Jurkat, Clone E6-1 (cell line): ENCODE data around the gene ADA.
"Not testable (repeated sequence)": the region's sequence is repeated elsewhere in the genome, so short reads cannot be mapped to it uniquely, and the experiment has no call there.

ENCODE experiments used
- DNase-seq: peaks from one replicate; pipeline ENCODE4 v3.0.0-alpha.2; 2011; ENCODE audit warnings: low read depth, low spot score
- H3K4me3 ChIP-seq: 2 replicates; pipeline ENCODE4 v1.5.1; 2011; ENCODE audit warnings: mild to moderate bottlenecking, low read length, control low read depth, moderate library complexity

The ADA gene

DNA sequence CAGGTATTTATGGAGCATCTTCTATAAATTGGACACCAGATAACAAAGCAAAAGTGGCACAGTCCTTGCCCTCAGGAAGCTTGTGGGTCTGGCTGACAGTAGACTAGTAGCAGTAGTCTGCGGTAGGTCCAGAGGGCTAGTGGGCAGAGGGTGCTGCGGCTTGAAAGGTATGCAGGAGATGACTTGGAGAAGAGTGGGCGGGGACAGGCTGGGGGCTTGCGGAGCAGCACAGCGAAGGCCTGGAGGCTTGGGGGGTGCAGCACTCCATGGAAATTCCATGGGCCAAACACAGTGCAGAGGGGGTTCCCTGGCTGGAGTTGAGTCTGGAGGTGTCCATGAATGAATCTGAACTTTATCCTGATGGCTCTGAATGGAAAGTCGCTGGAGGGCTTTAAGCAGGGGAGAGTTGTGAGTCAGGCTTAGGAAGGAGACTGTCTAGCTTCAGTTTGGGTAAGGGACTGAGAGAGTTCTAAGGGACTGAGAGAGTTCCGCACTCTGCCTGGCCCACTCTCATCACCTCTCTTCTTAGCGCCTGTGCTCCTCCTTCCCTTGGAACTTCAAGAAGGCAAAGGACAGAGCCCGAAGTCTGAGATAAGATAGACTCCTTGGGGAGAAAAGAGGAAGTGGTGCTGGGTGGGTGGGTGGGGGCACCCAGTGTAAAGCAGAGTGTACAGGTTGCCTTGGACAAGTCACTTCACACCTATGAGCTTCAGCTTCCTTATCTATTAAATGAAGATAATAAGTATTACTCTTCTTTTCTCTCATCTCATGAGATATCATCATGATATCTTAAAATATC is 60.3 kb downstream of the ADA start:
- DNase-seq = no peak
- no peak overlapping the region for H3K4me3 ChIP-seq

DNA sequence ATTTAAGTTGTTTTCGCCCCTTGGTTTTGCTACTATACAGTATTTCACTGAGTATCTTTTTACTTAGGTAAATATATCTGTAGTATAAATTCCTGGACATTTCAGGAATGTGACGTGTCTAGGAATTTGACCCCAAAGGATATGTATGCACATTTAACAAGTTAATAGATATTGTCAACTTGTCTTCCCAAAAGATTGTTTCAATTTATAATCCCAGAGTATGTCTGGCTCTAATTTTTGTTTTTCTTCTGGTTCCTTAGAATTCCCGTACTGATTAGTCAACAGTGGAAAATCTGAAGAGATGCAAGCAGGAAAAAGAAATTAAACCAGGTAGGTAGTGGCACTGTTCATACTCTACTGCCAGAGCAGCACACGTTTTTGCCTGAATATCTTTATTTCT is 62.0 kb downstream of the ADA start:
- no peak overlapping the region for H3K4me3 ChIP-seq
- no peak for DNase-seq

DNA sequence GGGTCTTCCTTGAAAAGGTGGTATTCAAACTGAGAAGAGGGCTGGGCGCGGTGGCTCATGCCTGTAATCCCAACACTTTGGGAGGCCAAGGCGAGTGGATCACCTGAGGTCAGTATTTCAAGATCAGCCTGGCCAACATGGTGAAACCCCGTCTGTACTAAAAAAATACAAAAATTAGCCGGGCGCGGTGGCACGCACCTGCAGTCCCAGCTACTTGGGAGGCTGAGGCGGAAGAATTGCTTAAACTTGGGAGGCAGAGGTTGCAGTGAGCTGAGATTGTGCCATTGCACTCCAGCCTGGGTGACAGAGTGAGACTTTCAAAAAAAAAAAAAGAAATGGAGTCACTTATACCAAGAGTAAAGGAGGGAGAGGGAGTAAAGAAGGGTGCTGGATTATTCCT is 63.2 kb downstream of the ADA start:
- DNase-seq, H3K4me3 ChIP-seq: not testable (repeated sequence)

DNA sequence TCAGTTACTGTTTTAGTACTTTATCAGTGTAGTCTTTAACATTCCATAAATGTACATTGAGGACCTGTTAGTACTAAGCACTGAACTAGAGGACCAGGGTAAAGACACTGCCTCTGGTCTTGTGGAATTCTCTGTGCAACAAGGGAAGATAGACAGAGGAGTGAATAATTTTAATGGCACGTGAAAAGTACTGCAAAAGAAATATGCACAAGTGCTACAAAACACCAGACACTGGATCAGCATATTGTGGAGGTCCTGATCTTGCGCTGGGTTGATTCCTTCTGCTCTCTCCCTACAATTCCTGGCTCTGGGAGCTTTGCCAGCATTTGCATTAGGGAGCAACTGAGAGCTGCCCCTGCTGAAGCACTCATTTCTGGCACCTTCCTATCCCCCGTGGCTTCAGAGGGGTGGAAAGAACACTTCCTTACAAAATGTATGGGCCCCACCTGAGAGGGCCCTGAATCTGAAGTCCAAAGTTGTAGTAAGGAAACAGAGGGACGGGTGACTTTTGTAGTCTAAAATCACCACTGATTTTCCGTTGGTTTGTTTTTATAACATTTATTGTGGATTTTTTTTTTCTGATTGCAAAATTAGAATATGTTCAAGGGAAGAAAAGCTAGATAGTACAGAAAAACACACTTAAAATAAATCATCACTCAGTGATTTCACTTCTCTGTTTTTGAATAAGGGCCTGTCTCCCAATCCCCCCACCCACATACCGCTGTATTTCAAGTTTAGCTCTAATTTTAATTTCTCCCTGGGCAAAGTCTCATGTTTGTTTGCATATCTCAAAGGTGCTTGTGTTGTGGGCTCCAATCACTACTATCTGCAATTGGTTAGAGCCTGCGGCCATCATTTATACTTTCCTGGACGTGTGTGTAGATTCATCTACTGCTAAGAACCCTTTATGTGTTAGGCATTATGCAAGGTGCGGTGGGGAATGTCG is 64.2 kb downstream of the ADA start:
- no peak overlapping the region for H3K4me3 ChIP-seq
- no peak for DNase-seq

DNA sequence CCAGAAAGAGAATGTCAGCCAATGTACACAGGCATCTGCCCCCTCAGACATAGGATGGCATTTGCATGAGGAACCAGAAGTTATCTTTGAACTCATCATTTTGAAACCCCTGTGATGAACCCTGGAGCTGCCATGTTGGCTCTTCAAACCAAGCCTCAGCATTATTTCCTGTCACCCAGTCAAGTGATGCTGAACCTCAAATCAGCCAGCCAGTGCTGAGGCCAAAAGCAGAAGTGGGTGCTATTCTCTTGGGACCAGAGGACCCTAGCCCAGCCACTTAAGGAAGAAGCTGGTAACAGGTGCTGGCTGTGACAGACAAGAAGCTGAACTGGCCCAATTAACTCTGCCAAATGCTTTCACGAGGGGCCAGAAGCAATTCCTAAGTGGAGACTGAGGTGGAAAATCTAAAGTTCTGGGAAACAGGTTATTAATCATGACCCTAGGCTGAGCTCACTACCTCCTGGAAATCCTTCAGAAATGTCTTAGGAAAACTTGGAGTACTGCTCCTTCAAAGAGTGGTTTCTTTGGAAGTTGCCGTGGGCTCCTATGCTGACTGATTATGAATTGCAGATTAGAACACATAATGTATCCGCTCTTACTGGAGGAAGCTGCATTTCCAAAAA is 65.1 kb downstream of the ADA start:
- no peak overlapping the region for H3K4me3 ChIP-seq
- DNase-seq = no peak

DNA sequence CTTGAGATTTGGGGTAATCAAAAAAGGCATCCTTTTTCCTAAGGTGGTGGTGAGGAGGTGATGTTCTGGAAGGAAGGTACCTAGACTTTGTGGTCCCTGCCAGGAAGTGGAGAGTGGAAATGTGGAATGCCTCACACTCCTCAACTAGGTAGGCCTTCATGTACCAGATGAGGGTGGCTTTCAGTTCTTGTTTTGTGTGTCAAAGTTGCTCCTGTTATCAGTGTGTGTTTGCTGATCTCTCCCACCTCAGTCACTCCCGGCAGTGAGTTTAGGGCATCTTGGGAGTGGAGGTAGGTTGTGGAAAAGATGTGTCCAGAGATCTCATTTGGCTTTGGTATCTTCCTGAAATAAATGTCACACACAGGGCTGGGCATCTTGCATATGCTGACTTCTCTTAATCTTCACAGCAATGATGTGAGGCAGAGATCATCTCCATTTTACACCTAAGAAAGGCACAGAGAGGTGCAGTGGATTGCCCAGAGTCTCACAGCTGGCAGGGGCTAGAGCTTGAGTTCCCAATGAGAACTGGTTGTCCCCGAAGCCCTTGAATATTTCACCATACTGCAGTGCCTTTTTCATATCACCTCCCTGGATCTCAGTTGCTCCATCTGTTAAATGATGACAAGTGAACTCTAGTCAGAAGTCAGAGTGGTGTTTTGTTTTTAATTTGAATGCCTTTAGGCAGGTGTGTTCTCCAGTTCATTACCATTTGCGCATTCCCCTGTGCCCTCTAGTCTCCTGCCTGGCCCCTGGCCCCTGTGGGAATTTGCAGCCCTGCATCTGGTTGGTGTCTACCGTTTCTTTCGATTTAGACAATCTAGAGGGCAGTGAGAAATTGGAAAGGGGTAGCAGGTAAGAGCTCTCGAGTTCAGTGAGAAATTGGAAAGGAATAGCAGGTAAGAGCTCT is 66.2 kb downstream of the ADA start:
- no peak for DNase-seq
- H3K4me3 ChIP-seq = no peak overlapping the region

DNA sequence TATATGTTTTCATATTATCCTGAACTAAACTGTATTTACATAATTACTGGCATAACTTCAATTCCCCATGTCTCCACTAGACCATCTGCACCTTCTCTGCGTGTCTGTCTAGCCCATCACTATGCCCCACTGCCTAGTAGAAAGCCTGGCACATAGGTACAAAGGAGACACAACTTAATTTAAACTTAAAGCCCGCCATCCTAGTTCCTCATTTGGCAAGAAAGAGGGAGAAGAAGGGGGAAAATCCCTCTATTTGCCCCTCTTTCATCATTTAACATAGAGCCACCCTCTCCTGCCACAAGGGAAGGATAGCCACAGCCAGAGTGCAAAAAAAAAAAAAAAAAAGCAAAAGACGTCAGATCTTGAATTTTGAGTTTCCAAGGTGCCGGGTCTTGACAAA is 67.3 kb downstream of the ADA start:
- H3K4me3 ChIP-seq = no peak overlapping the region
- no peak for DNase-seq

DNA sequence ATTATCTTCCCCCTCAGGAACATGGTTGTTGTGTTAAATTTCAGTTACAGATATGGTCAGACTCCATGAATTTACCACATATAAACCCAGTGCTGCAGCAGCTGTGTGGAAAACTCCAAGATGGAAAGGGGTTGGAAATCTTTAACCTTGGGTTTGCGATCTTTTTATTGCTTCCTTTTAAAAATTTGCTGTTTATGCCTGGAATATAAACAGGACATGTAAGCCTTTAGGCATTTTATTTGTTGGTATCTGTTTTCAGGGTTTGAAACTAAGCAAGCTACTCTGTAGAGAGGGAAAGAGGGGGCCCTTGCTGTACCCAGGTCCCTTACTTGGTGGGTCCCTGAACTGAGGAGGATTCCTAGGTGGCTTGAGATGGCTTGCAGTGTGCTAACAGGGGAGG is 68.3 kb downstream of the ADA start:
- no peak for DNase-seq
- H3K4me3 ChIP-seq = no peak overlapping the region

DNA sequence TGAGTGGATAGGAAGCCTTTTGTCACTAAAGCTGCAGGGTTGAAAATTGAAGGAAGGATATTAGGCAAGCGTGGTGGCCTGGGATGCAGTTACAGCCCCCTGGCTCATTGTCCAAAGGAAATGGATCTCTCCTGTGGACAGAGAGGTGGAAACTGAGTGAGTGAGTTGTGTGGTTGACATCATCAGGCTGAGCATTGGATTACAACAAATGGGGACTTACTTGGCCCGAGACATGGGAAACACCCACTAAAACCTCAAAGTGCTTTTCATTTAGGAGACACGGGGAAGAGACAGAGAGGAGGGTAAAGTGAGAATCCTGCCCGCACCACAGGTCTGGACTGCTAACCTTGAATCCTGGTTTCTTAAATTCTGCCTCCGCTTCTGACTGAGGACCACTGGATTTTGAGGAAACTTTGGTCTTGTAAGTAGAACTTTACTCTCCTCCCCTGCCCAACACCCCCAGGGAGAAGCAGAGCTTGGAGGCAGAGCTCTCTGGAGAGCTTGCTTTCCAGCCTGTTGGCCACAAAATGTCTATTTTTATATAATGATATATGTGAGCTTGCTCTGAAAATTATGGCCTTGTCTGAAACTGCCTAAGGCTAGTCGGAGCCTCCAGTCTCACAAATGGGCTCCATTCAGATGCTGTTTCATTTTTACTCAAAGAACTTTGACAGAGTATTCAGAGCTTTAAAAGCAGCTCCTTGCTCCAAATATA is 69.0 kb downstream of the ADA start, which contains the start of gene PKIG:
Gene PKIG, plus strand, starts transcription at position 269 of the 715 bp plus-strand sequence. CDS start 31,978 bp downstream, outside the sequence.
- no peak within 1 kb of the TSS for H3K4me3 ChIP-seq

DNA sequence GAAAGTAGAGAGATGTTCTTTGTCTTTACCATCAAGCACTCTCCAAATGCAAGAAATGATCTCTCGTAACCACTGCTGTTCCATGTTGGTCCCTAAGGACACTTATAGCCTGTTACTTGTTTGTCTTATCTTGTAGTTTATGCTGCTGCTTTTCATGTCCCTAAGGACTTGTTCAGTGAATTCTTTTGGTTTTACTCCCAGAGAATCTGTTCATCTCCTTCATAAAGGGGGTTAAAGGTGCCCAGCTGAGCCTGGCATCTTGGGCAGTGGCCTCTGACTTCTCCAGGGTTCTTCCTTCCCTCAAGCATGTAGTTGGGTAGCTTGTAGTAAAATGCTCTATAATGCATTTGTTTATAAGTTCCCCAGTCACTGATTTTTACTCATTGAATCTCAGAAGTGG is 70.0 kb downstream of the ADA start:
- no peak for DNase-seq

More for the DNA sequence above, 69.0 kb downstream of the ADA start, which contains the start of gene PKIG:
- no peak for DNase-seq

DNA sequence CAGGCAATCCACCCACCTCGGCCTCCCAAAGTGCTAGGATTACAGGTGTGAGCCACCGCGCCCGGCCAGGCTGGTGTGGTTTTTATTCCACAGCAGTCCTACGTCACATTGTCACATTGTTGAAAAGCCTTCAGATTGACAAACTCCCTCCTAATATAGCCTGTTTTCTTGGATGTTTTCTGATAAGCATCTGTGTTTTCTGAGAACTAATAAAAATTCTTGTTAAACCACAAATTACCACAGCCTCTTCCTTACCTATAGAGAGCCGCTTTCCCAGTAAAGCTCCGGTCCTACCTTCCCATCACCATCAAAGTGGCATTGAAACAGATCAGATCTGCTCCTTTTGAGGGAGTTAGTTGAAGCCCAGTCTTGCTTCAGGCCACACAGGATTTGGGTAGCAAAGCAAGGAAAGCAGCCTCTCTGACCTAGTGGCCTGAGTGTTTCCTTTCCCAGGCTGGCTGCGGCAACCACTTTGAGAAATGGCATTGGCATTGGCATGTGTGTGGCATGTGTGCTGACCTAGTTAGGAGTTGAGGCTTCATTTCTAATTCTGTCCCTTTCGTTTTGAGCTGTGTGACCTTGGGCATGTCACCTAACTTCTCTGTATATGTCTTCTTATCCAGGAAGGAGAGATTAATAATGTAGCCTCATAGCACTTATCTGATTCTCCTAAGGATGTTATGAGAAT is 70.8 kb downstream of the ADA start:
- H3K4me3 ChIP-seq = no peak overlapping the region
- DNase-seq = no peak

More for the DNA sequence above, 70.0 kb downstream of the ADA start:
- H3K4me3 ChIP-seq = no peak overlapping the region

DNA sequence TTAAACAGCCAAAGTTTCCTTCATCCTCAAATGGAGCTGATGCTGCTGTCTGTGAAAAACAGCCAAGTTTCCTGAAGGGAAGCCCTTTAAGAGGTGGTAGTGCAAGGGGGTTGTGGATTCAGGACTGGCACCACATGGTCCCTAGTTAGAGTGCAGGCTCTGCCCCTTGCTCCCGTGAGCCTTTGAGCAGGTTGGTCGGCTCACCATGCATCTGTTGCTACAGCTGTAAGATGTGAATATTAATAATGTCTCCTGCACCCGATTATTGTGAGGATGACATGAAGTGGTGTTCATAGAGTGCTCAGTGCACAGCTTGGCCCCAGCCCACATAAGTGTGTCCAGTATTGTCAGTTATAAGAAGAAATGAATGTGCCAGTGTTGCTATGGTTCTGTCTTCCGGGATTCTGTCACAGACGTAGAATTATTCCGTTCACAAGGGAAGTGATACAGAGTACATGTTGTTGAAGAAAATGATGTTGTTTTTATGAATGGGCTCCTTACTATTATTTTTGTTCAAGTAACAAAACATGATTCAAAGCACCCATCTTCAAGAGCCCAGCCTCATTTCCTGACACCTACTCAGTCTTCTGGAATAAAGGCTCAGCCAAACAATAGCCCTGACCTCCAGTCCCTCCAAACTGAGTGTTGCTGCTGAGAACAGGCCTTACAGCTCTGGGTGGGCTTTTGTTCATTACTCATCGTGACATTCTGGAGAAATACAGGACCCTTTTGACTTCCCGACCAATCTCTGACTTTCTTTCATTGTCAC is 72.0 kb downstream of the ADA start:
- DNase-seq = no peak

DNA sequence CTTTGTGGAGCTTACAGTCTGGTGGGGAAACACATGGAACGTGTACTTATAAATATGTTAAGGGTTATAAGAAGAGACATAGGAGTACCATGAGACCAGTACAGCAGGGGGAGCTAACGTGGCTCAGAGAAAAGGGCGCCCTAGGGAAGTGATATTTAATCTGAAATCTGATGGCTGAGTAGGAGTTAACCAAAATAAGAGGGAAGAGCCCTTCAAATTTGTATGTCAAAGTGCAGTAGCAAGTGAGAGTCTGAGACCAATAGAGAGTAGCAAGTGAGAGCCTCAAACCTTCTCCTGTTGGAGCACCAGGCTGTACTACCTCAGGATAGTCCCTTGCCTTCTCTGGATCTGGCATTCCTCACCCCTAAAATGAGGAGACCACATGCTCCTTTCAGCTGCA is 75.2 kb downstream of the ADA start:
- DNase-seq = peak; percentile 67
- no peak overlapping the region for H3K4me3 ChIP-seq

More for the DNA sequence above, 72.0 kb downstream of the ADA start:
- no peak overlapping the region for H3K4me3 ChIP-seq

DNA sequence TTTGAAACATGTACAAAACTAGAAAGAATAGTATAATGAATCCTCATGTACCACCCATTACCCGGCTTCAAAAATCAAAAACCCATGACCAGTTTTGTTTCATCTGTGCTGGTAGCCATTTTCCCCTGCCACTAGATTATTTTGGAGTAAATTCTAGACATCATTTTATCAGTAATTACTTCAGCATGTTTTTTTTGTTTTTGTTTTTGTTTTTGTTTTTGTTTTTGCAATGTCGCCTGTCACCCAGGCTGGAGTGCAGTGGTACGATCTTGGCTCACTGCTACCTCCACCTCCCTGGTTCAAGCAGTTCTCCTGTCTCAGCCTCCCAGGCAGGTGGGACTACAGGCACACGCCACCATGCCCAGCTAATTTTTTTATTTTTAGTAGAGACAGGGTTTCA is 77.1 kb downstream of the ADA start:
- H3K4me3 ChIP-seq = no peak overlapping the region
- DNase-seq = no peak

DNA sequence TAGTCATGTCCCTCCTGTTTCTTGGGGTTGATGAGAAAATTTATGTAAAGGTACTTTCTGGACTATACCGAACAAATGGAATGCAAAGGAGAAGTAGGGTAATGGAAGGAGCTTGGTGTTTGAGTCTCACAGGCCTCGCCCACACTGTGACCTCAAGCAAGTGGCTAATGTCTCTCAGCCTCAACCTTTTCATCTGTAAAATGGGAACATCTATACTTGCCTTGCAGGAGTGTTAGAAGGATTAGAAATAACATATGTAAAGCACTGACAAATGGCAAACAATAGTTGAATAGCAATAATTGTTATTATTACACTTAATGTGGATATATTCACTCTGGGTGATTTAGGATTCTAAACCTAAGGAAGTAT is 78.0 kb downstream of the ADA start:
- no peak overlapping the region for H3K4me3 ChIP-seq

DNA sequence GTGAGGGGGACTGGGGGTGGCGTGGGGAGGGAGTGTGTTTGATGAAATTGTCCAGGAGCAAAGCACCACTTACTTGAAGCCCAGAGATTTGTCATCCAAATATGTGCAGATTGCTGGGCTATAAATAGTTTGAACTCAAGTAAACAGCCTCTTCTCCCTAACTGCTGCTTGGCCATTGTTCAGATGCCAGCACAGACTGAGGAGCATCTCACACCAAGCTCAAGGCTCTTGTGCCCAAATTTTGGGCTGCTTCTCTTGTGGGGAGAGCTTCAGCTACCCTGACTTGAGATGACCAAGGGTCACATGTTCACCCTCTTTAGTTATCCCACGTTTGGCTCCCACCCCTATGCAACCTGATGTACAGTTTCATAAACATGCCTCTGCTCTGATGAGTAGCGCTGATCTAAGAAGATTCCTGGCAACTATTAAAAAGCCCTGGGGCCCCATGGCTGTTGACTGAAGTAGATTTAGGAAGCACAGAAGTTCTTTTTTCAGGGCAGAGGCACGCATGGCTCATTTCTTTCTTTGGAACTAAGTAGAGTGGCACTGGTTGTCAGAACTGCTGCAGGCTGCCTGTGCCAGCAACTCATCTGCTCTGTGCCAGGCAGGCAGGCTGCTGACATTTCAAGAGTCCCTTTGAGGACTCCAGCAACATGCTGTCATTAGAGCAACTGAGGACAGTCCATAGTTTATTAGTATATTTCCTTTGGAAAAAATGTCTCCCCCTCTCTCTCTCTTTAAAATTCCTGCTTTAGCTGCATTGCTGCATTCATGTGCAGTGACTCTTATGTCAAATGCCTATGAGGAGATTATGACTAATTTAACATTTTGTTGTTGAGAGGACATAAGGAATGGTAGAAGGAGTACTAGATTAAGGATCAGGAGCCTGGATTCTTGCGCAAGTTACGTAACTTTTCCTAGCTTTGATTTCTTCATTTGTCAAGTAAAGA is 78.7 kb downstream of the ADA start:
- H3K4me3 ChIP-seq = no peak overlapping the region
- no peak for DNase-seq

More for the DNA sequence above, 78.0 kb downstream of the ADA start:
- DNase-seq = no peak
